HepG2 (cell line): ENCODE results near the gene GARIN5A. TPM values are rescaled to one million over a fixed set of nuclear protein-coding genes. Genes with fewer than 3 reads are reported as not detected.

Experiments used
- ATAC-seq: fragments of 200-7000 bp; cut with Tn5 transposase; 3 replicates; pipeline ENCODE4 v1.9.1; 2020; ENCODE audit warnings: mild to moderate bottlenecking, moderate library complexity
- BruUV-seq: library from RNA; stranded (reverse); fragments of 400-500 nt; replicated peaks from 2 replicates; lab custom pipeline; 2021; lab: Mats Ljungman, UMichigan
- CTCF ChIA-PET: fragments of 300-600 bp; formaldehyde crosslinking; extraction: SDS; loops from one replicate; lab custom pipeline; 2021; ENCODE audit warnings: low total read pairs, inconsistent platforms, low intra/inter-chr PET ratio; lab: Yijun Ruan, JAX
- POLR2A ChIA-PET: fragments of 350-600 bp; sonication (Branson Sonifier 250); formaldehyde crosslinking; loops from one replicate; lab custom pipeline; 2020; ENCODE audit warnings: antibody characterized with exemption, inconsistent platforms; lab: Yijun Ruan, JAX
- DNase-seq: peaks from one replicate; pipeline ENCODE4 v3.0.0-alpha.2; 2015; ENCODE audit warnings: low spot score
- FAIRE-seq: peaks from 3 replicates; lab custom pipeline; 2011; peaks lifted over from hg19 to GRCh38; lab: Jason Lieb, UNC
- H2AFZ ChIP-seq: one replicate; pipeline ENCODE4 v1.6.1; 2011; ENCODE audit warnings: low read length, inconsistent platforms
- H3K27ac ChIP-seq: fragments of 300-600 bp; 3 replicates; pipeline ENCODE4 v1.8.0; 2011; ENCODE audit warnings: mixed run types, mild to moderate bottlenecking, mixed read lengths, low read length, inconsistent platforms; ENCODE audit not compliant: insufficient read depth; ENCODE audit errors: extremely low read length
- H3K27me3 ChIP-seq, 2 experiments: fragments of 200-600 bp in 1 of 2; 2 replicates in 1 of 2; 3 replicates in 1 of 2; pipeline versions ENCODE4 v1.6.0 to v1.8.0; 2011; ENCODE audit warnings: low read length in 2 of 2, mild to moderate bottlenecking in 2 of 2, moderate library complexity in 2 of 2, inconsistent platforms in 1 of 2; ENCODE audit not compliant: insufficient read depth in 2 of 2, control insufficient read depth in 1 of 2
- H3K36me3 ChIP-seq, 2 experiments: fragments of 200-600 bp in 1 of 2; replicated peaks in 1 of 2; 2 replicates in 1 of 2; 3 replicates in 1 of 2; pipeline versions ENCODE4 v1.5.1 to v1.8.0; 2011; ENCODE audit warnings: low read length in 2 of 2, inconsistent platforms in 1 of 2; ENCODE audit not compliant: insufficient read depth in 2 of 2, control insufficient read depth in 1 of 2
- H3K4me1 ChIP-seq: 2 replicates; pipeline ENCODE4 v1.5.1; 2012; ENCODE audit warnings: low read length, inconsistent platforms; ENCODE audit not compliant: insufficient read depth
- H3K4me2 ChIP-seq: 2 replicates; pipeline ENCODE4 v1.6.0; 2011; ENCODE audit warnings: low read depth, low read length, inconsistent platforms
- H3K4me3 ChIP-seq, 3 experiments: fragments of 200-600 bp in 1 of 3; sonication (generic), shearing (Covaris generic) in 1 of 3; replicated peaks in 1 of 3; 2 replicates each; pipeline ENCODE4 v1.5.1; 2011 to 2016; ENCODE audit warnings: low read length in 3 of 3, inconsistent platforms in 2 of 3, low read depth in 2 of 3, mild to moderate bottlenecking in 2 of 3, control low read depth in 1 of 3, mixed read lengths in 1 of 3; ENCODE audit not compliant: insufficient read depth in 1 of 3
- H3K79me2 ChIP-seq: one replicate; pipeline ENCODE4 v1.6.1; 2011; ENCODE audit warnings: low read length, inconsistent platforms; ENCODE audit not compliant: insufficient read depth
- H3K9ac ChIP-seq: 2 replicates; pipeline ENCODE4 v1.6.0; 2011; ENCODE audit warnings: mild to moderate bottlenecking, low read depth, low read length, inconsistent platforms; ENCODE audit not compliant: insufficient read depth
- H3K9me3 ChIP-seq: 2 replicates; pipeline ENCODE4 v1.5.1; 2012; ENCODE audit warnings: mild to moderate bottlenecking, low read length
- H4K20me1 ChIP-seq: 2 replicates; pipeline ENCODE4 v1.6.0; 2011; ENCODE audit warnings: inconsistent platforms, mild to moderate bottlenecking, low read length, moderate library complexity; ENCODE audit not compliant: insufficient read depth
- HMGXB3 ChIP-seq: sonication (generic); formaldehyde crosslinking; IDR thresholded peaks from 2 replicates; pipeline ENCODE4 v1.4.0; 2020; ENCODE audit warnings: missing genetic modification reagents, borderline replicate concordance
- NONO ChIP-seq, 2 experiments: fragments of 450-650 bp in 1 of 2; sonication (generic) in 1 of 2; formaldehyde crosslinking in 1 of 2; IDR thresholded peaks in 1 of 2; conservative IDR thresholded peaks in 1 of 2; 2 replicates each; pipeline versions ENCODE4 v1.6.1 to v1.8.0; 2017 to 2022; ENCODE audit warnings: mild to moderate bottlenecking in 1 of 2, missing genetic modification reagents in 1 of 2, moderate library complexity in 1 of 2
- PCBP2 ChIP-seq: fragments of 200-400 bp; formaldehyde crosslinking; optimal IDR thresholded peaks from 2 replicates; pipeline ENCODE3; 2018; ENCODE audit warnings: low read length, low read depth; ENCODE audit not compliant: poor library complexity, severe bottlenecking
- ZKSCAN8 ChIP-seq: IDR thresholded peaks from 2 replicates; pipeline ENCODE4 v1.6.1; 2016; ENCODE audit warnings: borderline replicate concordance, missing genetic modification reagents, missing compliant biosample characterization
- ZMAT3 ChIP-seq: sonication (generic); formaldehyde crosslinking; conservative IDR thresholded peaks from 2 replicates; pipeline ENCODE4 v1.7.0; 2021; ENCODE audit warnings: missing genetic modification reagents
- ZNF124 ChIP-seq: sonication (generic); formaldehyde crosslinking; IDR thresholded peaks from 2 replicates; pipeline ENCODE4 v1.4.0; 2020; ENCODE audit warnings: missing genetic modification reagents
- ZNF432 ChIP-seq: sonication (generic); formaldehyde crosslinking; IDR thresholded peaks from 2 replicates; pipeline ENCODE4 v1.5.0; 2020; ENCODE audit warnings: missing genetic modification reagents, mild to moderate bottlenecking, borderline replicate concordance
- ZNF782 ChIP-seq: sonication (generic); formaldehyde crosslinking; IDR thresholded peaks from 2 replicates; pipeline ENCODE4 v1.4.0; 2020; ENCODE audit warnings: missing genetic modification reagents, mild to moderate bottlenecking, borderline replicate concordance
- ZNF788 ChIP-seq: sonication (generic); formaldehyde crosslinking; IDR thresholded peaks from 2 replicates; pipeline ENCODE4 v1.5.0; 2020; ENCODE audit warnings: mild to moderate bottlenecking, missing genetic modification reagents, borderline replicate concordance
- WGBS: methylation state at CpG from one replicate; pipeline ENCODE4 v1.1.6; 2017; ENCODE audit warnings: low lambda C conversion rate; 5-methylcytosine and 5-hydroxymethylcytosine counted together
- in situ Hi-C: cut with HindIII; loops from 2 replicates; pipeline ENCODE4 v1.10.0; 2017; ENCODE audit warnings: low pct_unique_long_range_greater_than_20kb; ENCODE audit not compliant: extremely low pct_ligation_motif_present
- intact Hi-C: fragments of 100-400 bp; cut with micrococcal nuclease; formaldehyde crosslinking; loops from one replicate; pipeline ENCODE4 v1.10.0; 2022; ENCODE audit not compliant: unreplicated experiment
- polyA plus RNA-seq, 8 experiments: library from polyadenylated mRNA; depleted of rRNA in 3 of 8; stranded (reverse) in 7 of 8; unstranded in 1 of 8; fragments of >200 nt; fragmentation: Illumina TruSeq in 4 of 8; extraction: Trizol in 4 of 8; gene quantifications; 2 replicates each; pipeline versions ENCODE4 v1.2.1 to v1.2.3, GENCODE V29; 2011 to 2016; ENCODE audit warnings: low read depth in 4 of 8, missing spikeins in 1 of 8, mixed read lengths in 1 of 8; ENCODE audit not compliant: insufficient read depth in 1 of 8
- total RNA-seq, 5 experiments: library from RNA; depleted of rRNA; stranded (reverse); fragments of >200 nt; fragmentation: Illumina TruSeq; extraction: Trizol; gene quantifications; 2 replicates each; pipeline ENCODE4 v1.2.3, GENCODE V29; 2016; ENCODE audit warnings: low read depth in 1 of 5

Gene GARIN5A
- total and polyA plus RNA-seq, 2 of the 13 experiments (the other 11 are each of a cell fraction or from before 2014, with no cell fraction given): not detected

- CTCF ChIA-PET: no interaction called here
- TF ChIP-seq ZNF782 (CRISPR knock-in tag) (no peak), ZMAT3 (CRISPR knock-in tag) (no peak), ZNF124 (no peak), NONO (IDR thresholded peaks at IDR 0.05) (no peak), NONO (CRISPR knock-in tag; conservative IDR thresholded peaks at IDR 0.05) (no peak), ZNF432 (CRISPR knock-in tag) (no peak), ZNF788 (no peak), HMGXB3 (CRISPR knock-in tag) (no peak), PCBP2 (no peak), ZKSCAN8 (no peak)
These were observed 29.6 kb downstream of the GARIN5A start for GRCh38 chr19:50447053-50447452.

More at GRCh38 chr19:50447053-50447452, 29.6 kb downstream of the GARIN5A start:
- intact Hi-C loops: no loop called here
- Histone ChIP-seq H4K20me1 (no peaks in the 10 kb centered on the region), H3K4me3 (no peak overlapping the region), H3K36me3 (no peaks in the 10 kb centered on the region), H3K27ac (no peak overlapping the region), H3K4me1 (no peaks in the 10 kb centered on the region), H3K9ac (no peak overlapping the region), H3K79me2 (no peaks in the 10 kb centered on the region), H3K9me3 (no peaks in the 10 kb centered on the region), H3K4me2 (no peak overlapping the region), H3K27me3 (peaks cover 1 to 11% of the 10 kb centered on the region in 2 experiments; a peak in 2 of 5 replicates), H2AFZ (no peak overlapping the region)
- BruUV-seq: no TSS peak
- FAIRE-seq (no peak), DNase-seq (no peak), ATAC-seq (no peak)
- in situ Hi-C loops: no loop called here
- POLR2A ChIA-PET: no interaction called here
- WGBS: 24% methylated on average over 5 of the region's 5 CpGs
